ENCODE results near the gene GPR179.

GRCh38 chr17:38332735-38333134, 11.0 kb downstream of the GPR179 start:
- TF ChIP-seq, protein P1, sequence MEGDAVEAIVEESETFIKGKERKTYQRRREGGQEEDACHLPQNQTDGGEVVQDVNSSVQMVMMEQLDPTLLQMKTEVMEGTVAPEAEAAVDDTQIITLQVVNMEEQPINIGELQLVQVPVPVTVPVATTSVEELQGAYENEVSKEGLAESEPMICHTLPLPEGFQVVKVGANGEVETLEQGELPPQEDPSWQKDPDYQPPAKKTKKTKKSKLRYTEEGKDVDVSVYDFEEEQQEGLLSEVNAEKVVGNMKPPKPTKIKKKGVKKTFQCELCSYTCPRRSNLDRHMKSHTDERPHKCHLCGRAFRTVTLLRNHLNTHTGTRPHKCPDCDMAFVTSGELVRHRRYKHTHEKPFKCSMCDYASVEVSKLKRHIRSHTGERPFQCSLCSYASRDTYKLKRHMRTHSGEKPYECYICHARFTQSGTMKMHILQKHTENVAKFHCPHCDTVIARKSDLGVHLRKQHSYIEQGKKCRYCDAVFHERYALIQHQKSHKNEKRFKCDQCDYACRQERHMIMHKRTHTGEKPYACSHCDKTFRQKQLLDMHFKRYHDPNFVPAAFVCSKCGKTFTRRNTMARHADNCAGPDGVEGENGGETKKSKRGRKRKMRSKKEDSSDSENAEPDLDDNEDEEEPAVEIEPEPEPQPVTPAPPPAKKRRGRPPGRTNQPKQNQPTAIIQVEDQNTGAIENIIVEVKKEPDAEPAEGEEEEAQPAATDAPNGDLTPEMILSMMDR (IDR thresholded peaks at IDR 0.05): no peak
- no peak for TF ChIP-seq POLR2AphosphoS5 (IDR thresholded peaks at IDR 0.05)

Measured in breast epithelium (tissue), 3 donors.